Fibroblast of lung (primary cell): Measurements from ENCODE around the gene INPP5K. TPM values are rescaled to one million over a fixed set of nuclear protein-coding genes. Genes with fewer than 3 reads are reported as not detected.

Experiments used
- DNase-seq, 2 donors: peaks; one replicate each; pipeline versions ENCODE4 v3.0.0 to v3.0.0-alpha.2; 2010; ENCODE audit warnings: low read depth in 2 of 2
- H2AFZ ChIP-seq: 2 replicates; pipeline ENCODE4 v1.5.1; 2012; ENCODE audit warnings: low read length, control low read depth, inconsistent platforms
- H3K27ac ChIP-seq: 2 replicates; pipeline ENCODE4 v1.5.1; 2011; ENCODE audit warnings: low read length, control low read depth; ENCODE audit not compliant: insufficient read depth
- H3K27me3 ChIP-seq: 2 replicates; pipeline ENCODE4 v1.5.1; 2011; ENCODE audit warnings: mild to moderate bottlenecking, low read length; ENCODE audit not compliant: control insufficient read depth, insufficient read depth
- H3K36me3 ChIP-seq: 2 replicates; pipeline ENCODE4 v1.5.1; 2011; ENCODE audit warnings: low read length; ENCODE audit not compliant: control insufficient read depth, insufficient read depth
- H3K4me1 ChIP-seq: 2 replicates; pipeline ENCODE4 v1.5.1; 2011; ENCODE audit warnings: low read length; ENCODE audit not compliant: control insufficient read depth, insufficient read depth; ENCODE audit errors: extremely low read depth
- H3K4me2 ChIP-seq: 2 replicates; pipeline ENCODE4 v1.5.1; 2011; ENCODE audit warnings: low read length, control low read depth; ENCODE audit not compliant: insufficient read depth; ENCODE audit errors: extremely low read depth
- H3K4me3 ChIP-seq, 4 experiments: fragments of 200-600 bp in 1 of 4; sonication (generic) in 1 of 4; replicated peaks in 1 of 4; 2 replicates each; pipeline ENCODE4 v1.5.1; 2011 to 2016; ENCODE audit warnings: low read length in 4 of 4, low read depth in 3 of 4, mild to moderate bottlenecking in 3 of 4, control low read depth in 2 of 4, inconsistent platforms in 1 of 4, mixed read lengths in 1 of 4; ENCODE audit not compliant: insufficient read depth in 1 of 4; ENCODE audit errors: control extremely low read depth in 1 of 4
- H3K79me2 ChIP-seq: 2 replicates; pipeline ENCODE4 v1.5.1; 2012; ENCODE audit warnings: mild to moderate bottlenecking, low read length, inconsistent platforms; ENCODE audit not compliant: control insufficient read depth, insufficient read depth
- H3K9ac ChIP-seq: 2 replicates; pipeline ENCODE4 v1.5.1; 2011; ENCODE audit warnings: mild to moderate bottlenecking, low read length, control low read depth; ENCODE audit not compliant: insufficient read depth
- H3K9me3 ChIP-seq: 2 replicates; pipeline ENCODE4 v1.5.1; 2012; ENCODE audit warnings: low read depth, low read length; ENCODE audit not compliant: control insufficient read depth, insufficient read depth
- H4K20me1 ChIP-seq: 2 replicates; pipeline ENCODE4 v1.5.1; 2011; ENCODE audit warnings: low read length; ENCODE audit not compliant: control insufficient read depth, insufficient read depth; ENCODE audit errors: extremely low read depth
- EZH2 ChIP-seq: IDR thresholded peaks from 2 replicates; pipeline ENCODE4 v1.5.1; 2012; ENCODE audit warnings: low read length, control low read depth, mild to moderate bottlenecking; ENCODE audit errors: missing control alignments
- polyA plus RNA-seq, 2 donors: library from polyadenylated mRNA; depleted of rRNA in 1 of 2; stranded (reverse) in 1 of 2; unstranded in 1 of 2; fragments of >200 nt; gene quantifications; 2 replicates each; pipeline ENCODE4 v1.2.1, GENCODE V29; 2011 to 2012; ENCODE audit warnings: missing spikeins in 1 of 2
- total RNA-seq: library from RNA; depleted of rRNA; stranded (reverse); fragments of >200 nt; gene quantifications from 2 replicates; pipeline ENCODE4 v1.2.1, GENCODE V29; 2014
- TF ChIP-seq, protein P1 (sequence below), 2 donors: IDR thresholded peaks in 1 of 2; conservative IDR thresholded peaks in 1 of 2; 1 replicate in 1 of 2; 2 replicates in 1 of 2; pipeline ENCODE4 v1.5.1; 2011 to 2012; ENCODE audit warnings: low read length in 2 of 2, control low read depth in 1 of 2, inconsistent platforms in 1 of 2, low read depth in 1 of 2, mild to moderate bottlenecking in 1 of 2

The INPP5K gene
- total and polyA plus RNA-seq, 2 donors (not counting 1 experiment from before 2014, with no cell fraction given), result 21.0 to 34.5 TPM

DNA sequence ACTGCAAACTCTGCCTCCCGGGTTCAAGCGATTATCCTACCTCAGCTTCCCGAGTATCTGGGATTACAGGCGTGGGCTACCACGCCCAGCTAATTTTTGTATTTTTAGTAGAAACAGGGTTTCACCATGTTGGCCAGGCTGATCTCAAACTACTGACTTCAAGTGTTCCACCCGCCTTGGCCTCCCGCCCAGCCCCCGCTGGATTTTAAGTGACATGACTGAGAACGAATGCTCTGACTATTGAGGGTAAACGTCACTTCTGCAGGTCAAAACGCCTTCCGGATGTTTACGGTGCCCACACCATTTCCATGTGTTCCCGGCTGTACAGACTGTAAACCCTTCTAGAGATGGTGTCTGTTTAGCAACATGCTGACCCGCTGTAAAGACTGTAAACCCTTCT, 23.4 kb upstream of the INPP5K start:
- TF ChIP-seq EZH2, result no peak
- TF ChIP-seq, protein P1, sequence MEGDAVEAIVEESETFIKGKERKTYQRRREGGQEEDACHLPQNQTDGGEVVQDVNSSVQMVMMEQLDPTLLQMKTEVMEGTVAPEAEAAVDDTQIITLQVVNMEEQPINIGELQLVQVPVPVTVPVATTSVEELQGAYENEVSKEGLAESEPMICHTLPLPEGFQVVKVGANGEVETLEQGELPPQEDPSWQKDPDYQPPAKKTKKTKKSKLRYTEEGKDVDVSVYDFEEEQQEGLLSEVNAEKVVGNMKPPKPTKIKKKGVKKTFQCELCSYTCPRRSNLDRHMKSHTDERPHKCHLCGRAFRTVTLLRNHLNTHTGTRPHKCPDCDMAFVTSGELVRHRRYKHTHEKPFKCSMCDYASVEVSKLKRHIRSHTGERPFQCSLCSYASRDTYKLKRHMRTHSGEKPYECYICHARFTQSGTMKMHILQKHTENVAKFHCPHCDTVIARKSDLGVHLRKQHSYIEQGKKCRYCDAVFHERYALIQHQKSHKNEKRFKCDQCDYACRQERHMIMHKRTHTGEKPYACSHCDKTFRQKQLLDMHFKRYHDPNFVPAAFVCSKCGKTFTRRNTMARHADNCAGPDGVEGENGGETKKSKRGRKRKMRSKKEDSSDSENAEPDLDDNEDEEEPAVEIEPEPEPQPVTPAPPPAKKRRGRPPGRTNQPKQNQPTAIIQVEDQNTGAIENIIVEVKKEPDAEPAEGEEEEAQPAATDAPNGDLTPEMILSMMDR (conservative IDR thresholded peaks at IDR 0.05 in 1 of 2, IDR thresholded peaks at IDR 0.05 in 1 of 2; ENCODE audit: low read depth in 1 of 2, low read length in 2 of 2), result no peak
- DNase-seq, result no peak
- peaks cover 7% of the 10 kb centered on the region for H3K36me3 ChIP-seq

DNA sequence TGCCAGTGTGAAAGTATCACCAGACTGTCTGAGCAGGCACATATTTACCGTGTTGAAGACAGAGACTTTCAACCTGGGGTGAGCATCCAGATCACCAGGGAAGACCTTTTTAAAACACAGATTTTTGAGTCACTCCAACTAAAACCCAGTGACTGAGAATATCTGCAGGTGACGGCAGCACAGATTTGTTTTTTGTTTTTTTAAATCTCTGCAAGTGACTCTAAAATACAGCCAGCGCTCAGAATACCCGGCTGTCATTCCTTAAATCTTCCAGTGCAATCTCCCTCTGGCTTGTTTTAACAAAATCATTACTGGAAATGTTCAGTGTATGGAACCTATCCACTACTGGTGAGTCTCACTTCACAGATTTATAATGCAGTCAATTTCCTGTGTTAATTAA, 19.3 kb upstream of the INPP5K start:
- Histone ChIP-seq H3K36me3 (peaks cover 16% of the 10 kb centered on the region), H3K4me1 (no peaks in the 10 kb centered on the region)
- no peak for TF ChIP-seq EZH2
- TF ChIP-seq, protein P1 (conservative IDR thresholded peaks at IDR 0.05 in 1 of 2, IDR thresholded peaks at IDR 0.05 in 1 of 2; ENCODE audit: low read depth in 1 of 2, low read length in 2 of 2), result no peak

More for the DNA sequence above, 23.4 kb upstream of the INPP5K start:
- Histone ChIP-seq H3K4me1 (no peaks in the 10 kb centered on the region), H3K4me2 (no peak overlapping the region), H3K27ac (no peak overlapping the region), H3K9ac (no peak overlapping the region), H3K27me3 (no peaks in the 10 kb centered on the region), H2AFZ (no peak overlapping the region), H3K9me3 (no peaks in the 10 kb centered on the region), H4K20me1 (no peaks in the 10 kb centered on the region), H3K4me3 (no peak overlapping the region), H3K79me2 (no peaks in the 10 kb centered on the region)

DNA sequence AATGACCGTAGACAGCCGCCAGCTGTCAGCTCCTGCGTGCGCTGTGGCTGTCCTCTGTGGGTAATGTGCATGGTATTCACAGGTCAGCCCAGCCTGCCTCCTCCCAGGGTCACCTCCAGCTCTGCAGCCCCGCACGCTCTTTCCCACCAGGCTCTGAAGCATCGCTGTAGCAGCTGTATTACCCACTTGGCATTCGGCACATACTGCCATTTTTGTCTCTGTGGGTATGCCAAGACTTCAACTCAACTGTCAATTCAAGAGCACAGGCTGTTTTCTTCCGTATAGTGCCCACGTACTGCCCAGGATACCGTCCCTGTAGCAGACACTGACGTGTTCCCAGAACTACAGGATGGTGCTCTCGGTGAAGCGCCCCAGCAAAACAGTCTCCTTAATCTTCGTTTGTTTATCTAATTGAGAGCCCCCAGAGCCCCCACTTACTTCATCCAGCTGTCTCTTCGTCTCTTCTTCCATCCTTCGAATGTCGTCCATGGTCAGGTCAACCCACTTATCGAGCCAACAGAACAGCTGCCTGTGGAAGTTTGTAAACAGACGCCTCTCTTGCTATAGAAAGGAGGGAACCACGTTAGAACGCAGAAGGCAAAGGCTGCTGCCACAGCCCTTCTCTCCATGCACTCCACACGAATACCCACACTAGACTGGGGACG, 17.4 kb upstream of the INPP5K start:
- Histone ChIP-seq H3K27ac (no peak overlapping the region), H3K36me3 (peaks cover 13% of the 10 kb centered on the region), H3K4me1 (no peaks in the 10 kb centered on the region), H4K20me1 (no peaks in the 10 kb centered on the region), H3K4me2 (no peak overlapping the region), H2AFZ (no peak overlapping the region), H3K27me3 (no peaks in the 10 kb centered on the region), H3K9ac (no peak overlapping the region), H3K4me3 (no peak overlapping the region), H3K79me2 (no peaks in the 10 kb centered on the region), H3K9me3 (no peaks in the 10 kb centered on the region)
- DNase-seq, result no peak
- TF ChIP-seq EZH2, result no peak
- TF ChIP-seq, protein P1 (conservative IDR thresholded peaks at IDR 0.05 in 1 of 2, IDR thresholded peaks at IDR 0.05 in 1 of 2; ENCODE audit: low read depth in 1 of 2, low read length in 2 of 2), result no peak

More for the DNA sequence above, 19.3 kb upstream of the INPP5K start:
- DNase-seq, result no peak
- H3K27me3 ChIP-seq, result no peaks in the 10 kb centered on the region
- H2AFZ ChIP-seq, result no peak overlapping the region
- no peak overlapping the region for H3K27ac ChIP-seq
- no peaks in the 10 kb centered on the region for H3K79me2 ChIP-seq
- H3K9ac ChIP-seq, result no peak overlapping the region
- H4K20me1 ChIP-seq, result no peaks in the 10 kb centered on the region
- no peak overlapping the region for H3K4me3 ChIP-seq
- no peaks in the 10 kb centered on the region for H3K9me3 ChIP-seq
- H3K4me2 ChIP-seq, result no peak overlapping the region
